Skeletal muscle satellite cell (primary cell): ENCODE results near the gene RALGAPA1.

Source experiments
- H3K27me3 ChIP-seq: 2 replicates; pipeline ENCODE4 v1.7.0; 2013; ENCODE audit warnings: low read length; ENCODE audit not compliant: control insufficient read depth, insufficient read depth
- H3K36me3 ChIP-seq: 2 replicates; pipeline ENCODE4 v1.7.0; 2013; ENCODE audit warnings: mild to moderate bottlenecking, control low read depth, low read length; ENCODE audit not compliant: insufficient read depth
- H3K4me1 ChIP-seq: 2 replicates; pipeline ENCODE4 v1.7.0; 2013; ENCODE audit warnings: low read length; ENCODE audit not compliant: control insufficient read depth, insufficient read depth
- H3K4me2 ChIP-seq: 2 replicates; pipeline ENCODE4 v1.7.0; 2013; ENCODE audit warnings: mild to moderate bottlenecking, low read length
- H3K4me3 ChIP-seq: 2 replicates; pipeline ENCODE4 v1.7.0; 2013; ENCODE audit warnings: low read length
- H3K9ac ChIP-seq: 2 replicates; pipeline ENCODE4 v1.7.0; 2013; ENCODE audit warnings: mild to moderate bottlenecking, low read depth, low read length, moderate library complexity
- H3K9me3 ChIP-seq: replicated peaks from 2 replicates; pipeline ENCODE4 v1.7.0; 2013; ENCODE audit warnings: mild to moderate bottlenecking, control low read depth, low read length

Gene RALGAPA1

GRCh38 chr14:35715079-35715478 is 94.0 kb downstream of the RALGAPA1 start:
- Histone ChIP-seq H3K4me1 (no peaks in the 10 kb centered on the region), H3K4me2 (no peak overlapping the region), H3K9me3 (no peaks in the 10 kb centered on the region), H3K36me3 (peaks cover 5% of the 10 kb centered on the region), H3K9ac (no peak overlapping the region), H3K27me3 (no peaks in the 10 kb centered on the region), H3K4me3 (no peak overlapping the region)

- no peak overlapping the region for H3K4me3 ChIP-seq
Observed at GRCh38 chr14:35712466-35712865, 96.6 kb downstream of the RALGAPA1 start.

GRCh38 chr14:35708062-35708461 is 101.0 kb downstream of the RALGAPA1 start:
- Histone ChIP-seq H3K9me3 (no peaks in the 10 kb centered on the region), H3K27me3 (no peaks in the 10 kb centered on the region), H3K4me2 (no peak overlapping the region), H3K4me1 (no peaks in the 10 kb centered on the region), H3K9ac (no peak overlapping the region), H3K4me3 (no peak overlapping the region), H3K36me3 (peaks cover 5% of the 10 kb centered on the region)

More at GRCh38 chr14:35712466-35712865, 96.6 kb downstream of the RALGAPA1 start:
- Histone ChIP-seq H3K27me3 (no peaks in the 10 kb centered on the region), H3K4me1 (no peaks in the 10 kb centered on the region), H3K9me3 (no peaks in the 10 kb centered on the region), H3K9ac (no peak overlapping the region), H3K4me2 (no peak overlapping the region), H3K36me3 (peaks cover 5% of the 10 kb centered on the region)

- Histone ChIP-seq H3K9me3 (no peaks in the 10 kb centered on the region), H3K4me2 (no peak overlapping the region), H3K27me3 (no peaks in the 10 kb centered on the region), H3K36me3 (peaks cover 8% of the 10 kb centered on the region), H3K4me3 (no peak overlapping the region), H3K9ac (no peak overlapping the region), H3K4me1 (no peaks in the 10 kb centered on the region)
Observed at GRCh38 chr14:35705636-35706035, 103.5 kb downstream of the RALGAPA1 start.

GRCh38 chr14:35704793-35705493 is 104.2 kb downstream of the RALGAPA1 start:
- no peak overlapping the region for H3K9ac ChIP-seq
- H3K4me1 ChIP-seq, result no peaks in the 10 kb centered on the region
- no peak overlapping the region for H3K4me3 ChIP-seq
- no peaks in the 10 kb centered on the region for H3K27me3 ChIP-seq
- peaks cover 8% of the 10 kb centered on the region for H3K36me3 ChIP-seq
- H3K9me3 ChIP-seq, result no peaks in the 10 kb centered on the region
- H3K4me2 ChIP-seq, result no peak overlapping the region

GRCh38 chr14:35701531-35701930 is 107.6 kb downstream of the RALGAPA1 start:
- Histone ChIP-seq H3K9me3 (no peaks in the 10 kb centered on the region), H3K9ac (no peak overlapping the region), H3K36me3 (peaks cover 8% of the 10 kb centered on the region), H3K4me2 (no peak overlapping the region), H3K4me3 (no peak overlapping the region), H3K27me3 (no peaks in the 10 kb centered on the region), H3K4me1 (no peaks in the 10 kb centered on the region)

GRCh38 chr14:35699791-35700444 is 109.2 kb downstream of the RALGAPA1 start:
- Histone ChIP-seq H3K9ac (no peak overlapping the region), H3K27me3 (no peaks in the 10 kb centered on the region), H3K9me3 (no peaks in the 10 kb centered on the region), H3K36me3 (peaks cover 3% of the 10 kb centered on the region), H3K4me1 (no peaks in the 10 kb centered on the region), H3K4me3 (no peak overlapping the region), H3K4me2 (no peak overlapping the region)

GRCh38 chr14:35696575-35696974 is 112.5 kb downstream of the RALGAPA1 start:
- no peaks in the 10 kb centered on the region for H3K9me3 ChIP-seq
- H3K4me2 ChIP-seq, result no peak overlapping the region
- H3K9ac ChIP-seq, result no peak overlapping the region
- no peak overlapping the region for H3K4me3 ChIP-seq
- H3K27me3 ChIP-seq, result no peaks in the 10 kb centered on the region
- no peaks in the 10 kb centered on the region for H3K4me1 ChIP-seq
- no peaks in the 10 kb centered on the region for H3K36me3 ChIP-seq

GRCh38 chr14:35696119-35696518 is 113.0 kb downstream of the RALGAPA1 start:
- no peaks in the 10 kb centered on the region for H3K27me3 ChIP-seq
- H3K4me3 ChIP-seq, result no peak overlapping the region

GRCh38 chr14:35695647-35696046 is 113.4 kb downstream of the RALGAPA1 start:
- no peaks in the 10 kb centered on the region for H3K4me1 ChIP-seq
- H3K36me3 ChIP-seq, result no peaks in the 10 kb centered on the region
- no peak overlapping the region for H3K4me3 ChIP-seq
- H3K9ac ChIP-seq, result no peak overlapping the region
- H3K4me2 ChIP-seq, result no peak overlapping the region
- H3K9me3 ChIP-seq, result no peaks in the 10 kb centered on the region
- no peaks in the 10 kb centered on the region for H3K27me3 ChIP-seq

More at GRCh38 chr14:35696119-35696518, 113.0 kb downstream of the RALGAPA1 start:
- Histone ChIP-seq H3K4me1 (no peaks in the 10 kb centered on the region), H3K9me3 (no peaks in the 10 kb centered on the region), H3K4me2 (no peak overlapping the region), H3K9ac (no peak overlapping the region), H3K36me3 (no peaks in the 10 kb centered on the region)

- no peaks in the 10 kb centered on the region for H3K4me1 ChIP-seq
- no peaks in the 10 kb centered on the region for H3K27me3 ChIP-seq
- no peak overlapping the region for H3K4me3 ChIP-seq
- no peaks in the 10 kb centered on the region for H3K9me3 ChIP-seq
- no peaks in the 10 kb centered on the region for H3K36me3 ChIP-seq
- H3K4me2 ChIP-seq, result no peak overlapping the region
- H3K9ac ChIP-seq, result no peak overlapping the region
Observed at GRCh38 chr14:35695072-35695471, 114.0 kb downstream of the RALGAPA1 start.

GRCh38 chr14:35689000-35689460 is 120.1 kb downstream of the RALGAPA1 start:
- Histone ChIP-seq H3K4me2 (no peak overlapping the region), H3K4me3 (no peak overlapping the region), H3K9me3 (no peaks in the 10 kb centered on the region), H3K4me1 (no peaks in the 10 kb centered on the region), H3K9ac (no peak overlapping the region), H3K36me3 (peaks cover 7% of the 10 kb centered on the region), H3K27me3 (no peaks in the 10 kb centered on the region)
